GM12878 (cell line): ENCODE data around the gene CHERP. TPM values are rescaled to one million over a fixed set of nuclear protein-coding genes. Genes with fewer than 3 reads are reported as not detected.

Experiments
- CREM ChIP-seq: IDR thresholded peaks from 2 replicates; pipeline ENCODE4 v1.6.1; 2014; ENCODE audit warnings: antibody characterized with exemption, low read depth
- CTCF ChIP-seq, 3 experiments: IDR thresholded peaks in 2 of 3; conservative IDR thresholded peaks in 1 of 3; 2 replicates each; pipeline ENCODE4 v1.5.1; 2011; ENCODE audit warnings: low read depth in 3 of 3, low read length in 3 of 3, mild to moderate bottlenecking in 3 of 3, control low read depth in 2 of 3, moderate library complexity in 2 of 3, inconsistent platforms in 1 of 3, mixed read lengths in 1 of 3; ENCODE audit not compliant: control insufficient read depth in 2 of 3, insufficient read depth in 1 of 3; ENCODE audit errors: extremely low read depth in 1 of 3
- LARP7 ChIP-seq: fragments of 450-650 bp; IDR thresholded peaks from 2 replicates; pipeline ENCODE4 v1.6.1; 2017; ENCODE audit warnings: mild to moderate bottlenecking
- POLR2AphosphoS2 ChIP-seq: IDR thresholded peaks from 2 replicates; pipeline ENCODE4 v1.6.1; 2011; ENCODE audit warnings: low read depth, mild to moderate bottlenecking, low read length, improper control_type of control experiment, moderate library complexity
- POU2F2 ChIP-seq: IDR thresholded peaks from 3 replicates; pipeline ENCODE4 v1.6.1; 2011; ENCODE audit warnings: low read depth, mild to moderate bottlenecking, low read length, borderline replicate concordance
- ZNF687 ChIP-seq: fragments of 450-650 bp; IDR thresholded peaks from 2 replicates; pipeline ENCODE4 v1.6.1; 2017; ENCODE audit warnings: mild to moderate bottlenecking, moderate library complexity
- polyA plus RNA-seq, 11 experiments: library from polyadenylated mRNA; depleted of rRNA in 4 of 11; unstranded in 6 of 11; stranded (reverse) in 5 of 11; fragments of >200 nt; fragmentation: Nextera tagmentation in 4 of 11; fragmentation: Illumina TruSeq in 1 of 11; extraction: Ambion mirVana in 4 of 11; extraction: Trizol in 1 of 11; gene quantifications; 1 replicate in 1 of 11; 2 replicates in 10 of 11; pipeline versions ENCODE4 v1.2.1 to v1.2.3, GENCODE V29; 2011 to 2016; ENCODE audit warnings: inconsistent platforms in 2 of 11, missing spikeins in 2 of 11, low read depth in 1 of 11
- total RNA-seq, 4 experiments: library from RNA; depleted of rRNA in 3 of 4; stranded (reverse); fragments of >200 nt in 3 of 4; fragmentation: Illumina TruSeq in 1 of 4; extraction: Trizol in 1 of 4; gene quantifications; 2 replicates each; pipeline versions ENCODE4 v1.2.1 to v1.2.3, GENCODE V29; 2013 to 2021

Gene CHERP
- total and polyA plus RNA-seq, 10 of the 15 experiments (the other 5 are each of a cell fraction or from before 2014, with no cell fraction given): 0.66 to 65.3 (median 12.2) TPM

DNA sequence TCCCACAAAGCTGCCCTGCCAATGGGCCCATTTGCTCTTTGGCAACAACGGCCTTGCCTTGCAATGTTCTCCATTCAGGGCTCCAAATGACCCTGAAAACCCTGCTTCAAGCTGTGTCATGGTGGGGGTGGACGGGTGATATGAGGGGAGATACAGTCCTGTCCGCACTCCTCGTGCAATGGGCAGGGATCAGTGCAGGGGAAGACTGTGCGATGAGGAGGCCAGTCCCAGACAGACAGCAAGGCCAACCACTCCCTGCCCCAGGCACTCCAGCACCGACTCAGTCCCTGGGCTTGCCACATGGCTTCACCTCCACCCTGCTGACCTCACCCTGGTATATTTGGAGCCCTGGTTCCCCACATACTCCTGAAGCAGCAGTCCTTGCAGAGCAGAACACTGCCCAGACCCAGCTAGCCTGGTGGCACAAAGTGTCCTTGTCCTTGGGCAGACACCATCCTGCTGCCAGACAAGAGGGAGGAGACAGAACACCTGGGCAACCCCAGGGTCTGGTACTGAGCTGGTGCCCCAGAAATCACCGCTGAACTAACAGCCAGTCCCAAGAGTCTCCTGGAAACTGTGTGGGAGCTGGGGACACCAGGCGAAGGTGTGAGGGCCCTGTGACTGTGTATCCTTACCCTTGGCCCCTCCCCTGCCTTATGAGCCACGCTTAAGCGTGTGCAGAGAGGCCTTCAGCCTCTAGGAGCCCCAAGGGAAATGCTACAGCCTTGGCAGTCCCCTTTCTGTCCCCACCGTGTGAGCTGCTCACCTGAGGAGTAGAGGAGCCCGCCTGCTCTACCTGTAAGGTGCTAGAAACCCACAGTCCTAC is 39.1 kb upstream of the CHERP start (continued):
- 0 out of 6 replicates have a peak, but pooled peaks of 2 of the 3 experiments have one; percentile 7 to 8 for TF ChIP-seq CTCF (IDR thresholded peaks at IDR 0.05 in 2 of 3, conservative IDR thresholded peaks at IDR 0.05 in 1 of 3; ENCODE audit: control insufficient read depth in 2 of 3, extremely low read depth in 1 of 3, insufficient read depth in 1 of 3, low read depth in 3 of 3, low read length in 3 of 3)
- TF ChIP-seq CREM: no peak
- peak; percentile 57; the same call in 1 of the 2 replicates for TF ChIP-seq ZNF687
- no peak for TF ChIP-seq LARP7
- TF ChIP-seq POLR2AphosphoS2: 0 out of 2 replicates have a peak, but pooled peaks have one; percentile 25
- TF ChIP-seq POU2F2: no peak
